HT-29 (cell line): ENCODE data around the gene HSD17B3. TPM values are rescaled to one million over a fixed set of nuclear protein-coding genes. Genes with fewer than 3 reads are reported as not detected.
"Not testable (repeated sequence)": the region's sequence is repeated elsewhere in the genome, so short reads cannot be mapped to it uniquely, and the experiment has no call there.

Experiments
- DNase-seq: peaks from one replicate; pipeline ENCODE4 v3.0.0-alpha.2; 2015; ENCODE audit warnings: low spot score
- total RNA-seq: library from RNA; depleted of rRNA; stranded (reverse); fragments of >200 nt; shearing (Covaris generic); gene quantifications from 2 replicates; pipeline ENCODE4 v1.2.3, GENCODE V29; 2014; rRNA removed

HSD17B3 gene
- not detected in 2 replicates for total RNA-seq

DNA sequence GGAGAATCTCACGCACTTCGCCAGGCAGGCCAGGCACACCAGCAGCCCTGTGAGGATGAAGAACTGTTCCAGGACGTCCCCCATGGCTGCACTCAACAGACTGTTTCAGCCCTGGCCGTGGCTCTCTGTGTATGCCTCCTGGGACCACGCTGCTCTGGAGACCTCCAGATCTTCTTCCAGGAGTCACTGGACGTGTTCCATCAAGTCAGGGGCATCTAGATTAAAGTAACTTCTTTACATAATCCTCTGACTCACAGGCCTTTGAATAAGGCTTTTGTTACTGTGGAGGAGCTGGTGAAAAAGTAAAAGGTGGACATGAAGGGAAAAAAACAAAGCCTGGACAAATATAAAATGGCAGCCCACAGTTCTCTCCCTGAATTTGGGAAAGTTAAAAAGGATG is at the start of gene HSD17B3:
Gene HSD17B3, minus strand, starts transcription at position 156 of the 400 bp plus-strand sequence. Its CDS starts 72 bp downstream, at position 84.
- DNase-seq = no peak

DNA sequence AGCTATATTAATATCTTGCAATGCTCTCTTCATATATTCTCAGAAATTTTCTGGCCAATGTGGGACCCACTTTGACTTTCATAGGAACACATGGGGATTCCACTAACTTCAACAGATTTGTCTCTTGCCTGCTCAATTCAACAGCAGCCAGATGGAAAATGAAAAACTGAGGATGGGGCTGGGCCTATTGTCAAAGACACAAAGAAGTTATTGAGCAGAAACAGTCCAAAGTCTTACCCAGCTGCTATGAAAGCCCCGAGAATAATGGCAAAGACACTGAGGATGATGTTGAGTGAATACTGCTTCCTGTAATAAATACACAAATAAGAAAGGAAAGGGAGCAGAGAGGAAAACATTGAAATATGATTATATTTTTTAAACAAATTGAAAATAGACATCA is 48.9 kb upstream of the HSD17B3 start:
- DNase-seq = no peak

DNA sequence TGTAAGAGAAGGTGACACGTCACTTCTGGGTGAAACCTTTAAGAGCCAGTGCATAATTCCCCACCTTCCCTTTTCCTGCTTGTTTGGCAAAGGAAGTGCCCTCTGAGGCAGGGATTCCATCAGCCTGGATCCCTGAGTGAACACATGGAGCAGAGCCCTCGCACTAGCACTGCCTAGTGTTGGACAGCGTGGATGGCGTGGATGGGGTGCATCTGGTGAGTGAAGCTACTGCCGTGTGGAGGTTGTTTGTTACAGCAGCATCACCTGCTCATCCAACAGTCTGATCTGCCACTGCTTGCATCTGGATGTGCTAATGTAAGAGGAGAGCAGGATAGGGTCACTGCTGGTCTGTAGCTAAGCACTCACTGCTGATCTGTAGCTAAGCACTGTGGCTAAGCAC is 46.3 kb upstream of the HSD17B3 start:
- DNase-seq = no peak

DNA sequence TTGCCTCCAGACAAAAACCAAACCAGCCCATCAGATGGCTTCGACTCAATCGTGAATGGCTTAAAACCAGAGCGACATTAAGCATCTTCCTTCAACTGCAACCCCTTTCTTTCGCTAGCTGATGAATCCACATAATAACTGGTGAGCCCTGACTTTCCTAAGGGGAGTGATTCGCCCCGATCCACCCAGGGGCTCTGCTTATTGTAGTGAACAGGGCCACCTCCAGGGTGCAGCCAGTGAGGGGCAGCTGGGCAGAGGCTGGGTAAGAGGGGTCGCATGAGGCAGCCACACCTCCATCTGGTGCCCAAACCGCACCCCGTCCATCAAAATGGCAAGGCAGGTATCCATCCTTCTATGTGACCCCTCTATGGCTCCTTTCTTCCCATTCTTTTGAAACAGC is 43.6 kb upstream of the HSD17B3 start:
- DNase-seq = no peak

DNA sequence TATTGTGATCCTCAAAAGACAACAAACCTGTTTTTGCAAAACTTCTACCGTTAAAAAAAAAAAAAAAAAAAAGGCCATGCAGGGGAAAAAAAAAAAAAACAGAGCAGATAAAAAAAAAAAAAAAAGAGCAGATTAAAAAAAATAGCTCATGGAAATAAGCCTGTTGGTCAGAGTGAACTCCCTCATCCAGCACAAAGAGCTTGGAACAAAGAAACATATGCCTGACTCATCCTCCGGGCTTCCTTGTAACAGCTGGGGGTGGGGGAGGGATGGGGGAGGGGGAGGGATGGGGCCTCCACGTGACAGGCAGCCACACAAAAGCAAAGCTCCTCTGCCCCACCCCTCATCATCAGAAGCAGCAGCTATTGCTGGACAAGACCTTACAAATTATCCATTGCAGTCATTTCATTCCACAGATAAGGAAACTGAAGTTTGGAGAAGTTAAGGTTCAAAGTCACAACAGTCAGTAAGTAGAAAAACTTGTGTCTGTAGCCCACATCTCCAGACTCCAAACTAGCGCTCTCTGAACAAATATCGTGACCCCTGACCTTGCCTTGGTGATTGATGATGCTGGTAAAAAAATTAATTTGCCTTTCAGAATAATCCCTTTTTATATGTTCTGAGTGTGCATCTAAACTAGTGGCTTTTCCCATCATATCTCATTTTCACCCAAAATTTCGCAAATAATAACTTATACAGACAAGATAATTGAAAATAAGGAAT is 42.6 kb upstream of the HSD17B3 start:
- peak; percentile 52 for DNase-seq

DNA sequence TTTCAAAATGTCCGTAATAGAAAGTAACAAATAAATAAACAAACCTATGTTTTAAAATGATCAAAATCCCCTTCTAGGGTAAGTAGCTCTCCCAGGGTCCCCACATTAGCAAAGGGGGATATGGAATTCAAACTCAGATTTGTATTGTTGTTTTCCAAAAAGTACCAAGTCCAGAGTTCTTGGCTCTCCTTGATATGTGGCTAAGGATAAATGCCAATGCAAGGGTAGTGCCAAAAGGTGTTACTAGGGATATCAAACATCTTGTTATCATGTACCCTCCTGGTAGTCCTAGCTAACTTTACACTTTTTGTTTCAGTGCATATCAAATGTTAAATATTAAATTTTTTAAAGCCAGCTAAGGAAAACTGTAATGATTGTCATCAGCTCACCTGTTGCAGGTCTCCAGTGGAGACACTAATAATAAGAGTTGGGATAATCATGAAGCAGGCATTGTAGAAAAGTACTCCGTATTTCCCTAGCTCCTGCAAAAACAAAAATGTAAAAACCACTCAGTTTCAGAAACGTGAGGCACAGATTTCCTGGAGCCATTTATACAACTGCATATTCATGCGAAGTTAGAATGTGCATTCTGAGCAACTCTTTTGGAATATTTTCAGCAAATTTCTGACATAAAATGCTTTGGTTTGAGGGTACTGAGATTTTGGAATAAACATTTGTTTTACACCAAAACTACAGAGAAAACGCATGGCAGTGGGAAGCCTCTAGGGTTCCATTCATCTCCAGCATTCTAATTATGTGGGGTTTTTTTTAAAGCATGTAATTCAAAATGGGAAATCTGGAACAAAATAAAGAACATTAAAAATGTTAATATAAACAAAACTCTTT is 41.8 kb upstream of the HSD17B3 start:
- no peak for DNase-seq

DNA sequence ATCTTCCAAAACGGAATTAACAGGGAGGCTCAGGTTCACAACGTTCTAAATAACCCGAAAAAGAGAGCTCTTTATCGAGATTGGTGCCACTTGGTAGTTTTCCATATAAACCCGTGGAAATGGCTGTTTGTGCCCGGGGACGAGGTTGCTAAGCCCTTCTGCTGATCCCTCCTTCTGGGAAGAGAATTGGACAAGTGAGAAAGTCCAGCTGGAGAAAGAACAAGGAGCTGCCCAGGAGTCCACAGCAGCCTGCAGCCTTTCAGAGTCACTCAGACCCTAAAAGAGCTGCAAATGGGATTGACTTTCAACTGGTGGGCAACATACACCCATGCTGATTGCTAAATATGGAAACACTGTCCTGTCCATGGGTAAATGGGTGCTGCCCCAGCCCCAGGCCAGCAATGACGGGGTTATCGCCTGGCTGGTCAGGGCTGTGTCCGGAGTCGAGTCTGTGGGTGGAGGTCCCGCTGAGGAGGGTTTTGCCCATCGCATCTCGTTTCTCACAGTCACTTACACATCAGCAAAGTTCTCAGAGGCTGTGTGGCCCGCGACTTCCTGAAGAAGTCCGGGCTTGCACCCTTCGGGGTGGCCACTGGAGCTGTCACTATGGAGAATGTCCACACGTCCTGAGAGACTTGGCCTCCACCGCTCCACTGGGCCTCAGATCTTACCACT is 40.7 kb upstream of the HSD17B3 start:
- no peak for DNase-seq

DNA sequence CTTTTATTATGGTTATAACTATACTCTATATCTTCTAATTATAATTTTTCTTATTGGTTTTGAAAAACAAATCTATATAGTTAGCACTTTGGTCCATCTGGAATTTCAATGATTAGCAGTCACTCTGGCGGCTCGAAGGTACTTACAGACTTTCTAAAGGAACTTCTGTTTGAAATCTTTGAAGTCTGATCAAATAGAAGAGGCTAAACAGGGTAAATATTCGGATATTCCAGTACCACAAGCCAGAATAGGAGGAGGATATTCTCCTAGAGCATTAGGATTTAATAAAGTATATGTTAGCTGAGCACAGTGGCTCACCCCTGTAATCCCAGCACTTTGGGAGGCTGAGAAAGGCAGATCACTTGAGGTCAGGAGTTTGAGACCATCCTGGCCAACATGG is 38.7 kb upstream of the HSD17B3 start:
- DNase-seq = no peak

DNA sequence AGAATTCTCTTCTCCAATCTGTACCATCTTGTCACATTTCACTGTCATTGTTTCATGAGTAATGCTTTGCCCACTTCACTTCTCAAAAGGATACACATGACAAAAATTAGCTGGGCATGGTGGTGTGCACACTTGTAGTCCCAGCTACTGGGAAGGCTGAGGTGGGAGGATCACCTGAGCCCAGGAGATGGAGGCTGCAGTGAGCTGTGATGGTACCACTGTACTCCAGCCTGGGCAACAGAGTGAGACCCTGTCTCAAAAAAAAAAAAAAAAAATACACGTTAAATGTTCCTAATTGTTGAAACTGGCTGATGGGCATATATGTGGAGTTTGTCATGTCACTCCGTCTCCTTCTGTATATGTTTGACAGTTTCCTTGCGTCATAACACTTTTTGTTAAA is 36.3 kb upstream of the HSD17B3 start:
- DNase-seq = no peak

DNA sequence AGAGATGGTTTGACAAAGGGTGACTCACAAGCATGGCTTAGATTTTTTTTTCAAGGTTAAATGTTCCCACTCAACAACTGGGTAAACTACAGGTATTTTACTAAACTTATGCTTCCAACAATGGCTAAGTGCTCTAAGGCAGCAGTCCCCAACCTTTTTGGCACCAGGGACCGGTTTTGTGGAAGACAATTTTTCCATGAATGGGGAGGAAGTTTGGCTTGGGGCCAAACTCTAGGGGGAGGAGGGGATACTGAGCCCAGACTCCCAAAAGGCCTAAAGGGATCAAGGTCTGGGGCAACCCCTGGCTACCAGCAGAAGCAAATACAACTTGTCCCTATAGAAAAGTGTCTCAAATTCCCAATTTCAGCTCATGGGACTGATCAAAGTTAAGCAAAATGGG is 32.0 kb upstream of the HSD17B3 start:
- no peak for DNase-seq

DNA sequence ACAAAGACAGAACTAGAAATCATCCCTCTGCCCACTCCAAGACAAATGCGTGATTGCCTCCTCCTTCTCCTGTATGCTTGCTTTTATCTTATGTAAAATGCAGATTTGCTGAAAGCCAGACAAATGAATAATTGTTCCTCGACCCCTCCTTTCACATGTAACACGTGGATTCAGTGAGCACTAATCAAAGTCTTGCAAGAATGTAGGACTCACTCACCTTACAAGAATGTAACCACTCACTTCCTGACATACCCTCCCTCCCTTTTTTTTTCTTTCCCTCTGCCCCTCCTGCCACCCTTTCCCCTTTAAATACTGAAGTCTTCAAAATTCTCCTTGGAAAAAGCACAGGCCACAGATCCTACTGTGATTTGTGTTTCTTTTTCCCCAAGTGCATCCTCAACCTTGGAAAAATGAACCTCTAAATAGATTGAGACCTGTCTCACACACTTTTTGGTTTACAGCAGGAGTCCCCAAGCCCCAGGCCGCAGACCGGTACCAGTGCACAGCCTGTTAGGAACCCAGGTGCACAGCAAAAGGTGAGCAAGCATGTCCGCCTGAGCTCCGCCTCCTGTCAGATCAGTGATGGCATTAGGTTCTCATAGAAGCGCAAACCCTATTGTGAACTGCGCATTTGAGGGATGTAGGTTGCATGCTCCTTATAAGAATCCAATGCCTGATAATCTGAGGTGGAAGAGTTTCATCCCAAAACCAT is 29.4 kb upstream of the HSD17B3 start:
- no peak for DNase-seq

DNA sequence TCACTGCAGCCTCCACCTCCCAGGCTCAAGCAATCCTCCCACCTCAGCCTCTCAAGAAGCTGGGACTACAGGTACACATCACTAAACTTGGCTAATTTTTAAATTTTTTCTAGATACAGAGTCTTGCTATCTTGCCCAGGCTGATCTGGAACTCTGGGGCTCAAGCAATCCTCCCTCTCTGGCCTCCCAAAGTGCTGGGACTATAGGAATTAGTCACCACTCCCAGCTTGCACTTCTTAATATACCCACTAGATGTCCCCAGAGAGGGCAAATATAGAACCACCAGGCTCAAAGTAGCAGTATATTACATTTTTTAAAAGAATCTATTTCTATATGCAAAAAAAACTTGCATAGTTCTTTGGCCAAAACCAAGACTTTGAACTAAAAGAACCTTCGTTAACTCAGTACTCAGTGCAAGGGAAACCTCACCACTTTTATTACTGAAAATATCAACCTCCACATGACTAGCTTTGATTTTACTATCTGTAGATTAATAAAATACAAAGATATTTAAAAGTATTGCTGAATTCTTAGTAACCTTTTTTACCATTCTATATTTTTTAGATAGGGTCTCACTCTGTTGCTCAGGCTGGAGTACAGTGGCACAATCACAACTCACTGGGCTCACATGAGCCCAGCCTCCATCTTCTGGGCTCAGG is 25.8 kb upstream of the HSD17B3 start:
- peak; percentile 78 for DNase-seq

DNA sequence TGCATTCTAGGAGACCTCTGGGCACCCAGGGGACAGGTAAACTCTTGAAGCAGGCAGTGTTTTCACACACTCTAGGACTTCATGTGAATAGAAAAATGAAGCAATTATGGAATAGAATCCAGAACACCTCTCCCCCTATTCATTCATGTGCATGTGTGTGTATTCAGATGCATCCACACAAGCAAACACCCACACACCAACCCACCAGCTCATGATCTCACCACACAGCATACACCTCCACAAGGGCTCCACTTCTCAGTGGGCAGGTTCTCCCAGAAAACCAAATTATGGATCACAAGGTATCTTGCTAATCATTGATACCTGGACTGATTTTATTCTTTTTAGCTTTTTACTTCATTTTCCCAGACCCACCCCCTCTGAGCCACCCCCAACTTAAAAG is 21.2 kb upstream of the HSD17B3 start:
- DNase-seq = no peak

DNA sequence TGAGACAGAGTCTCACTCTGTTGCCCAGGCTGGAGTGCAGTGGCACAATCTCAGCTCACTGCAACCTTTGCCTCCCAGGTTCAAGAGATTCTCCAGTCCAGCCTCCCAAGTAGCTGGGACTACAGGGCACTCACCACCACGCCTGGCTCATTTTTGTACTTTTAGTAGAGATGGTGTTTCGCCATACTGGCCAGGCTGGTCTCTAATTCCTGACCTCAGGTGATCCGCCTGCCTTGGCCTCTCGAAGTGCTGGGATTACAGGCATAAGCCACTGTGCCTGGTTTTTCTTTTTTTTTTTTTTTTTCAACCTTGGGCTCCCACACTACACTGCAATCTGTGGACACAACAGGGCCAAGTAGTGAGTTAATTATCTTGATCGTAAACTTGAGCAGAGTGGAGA is 20.8 kb upstream of the HSD17B3 start:
- not testable (repeated sequence) for DNase-seq

DNA sequence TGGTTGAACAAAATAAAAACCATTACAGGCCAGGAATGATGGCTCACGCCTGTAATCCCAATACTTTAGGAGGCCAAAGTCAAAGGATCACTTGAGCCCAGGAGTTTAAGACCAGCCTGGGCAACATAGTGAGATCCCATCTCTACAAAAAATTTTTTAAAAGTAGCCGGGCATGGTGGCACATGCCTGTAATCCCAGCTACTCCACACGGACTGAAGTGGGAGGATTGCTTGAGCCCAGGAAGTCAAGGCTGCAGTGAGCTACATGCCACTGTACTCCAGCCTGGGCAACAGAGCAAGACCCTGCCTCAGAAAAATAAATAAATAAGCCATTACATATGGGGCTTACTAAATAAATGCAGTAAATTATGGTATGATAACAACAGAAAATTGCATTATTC is 20.2 kb upstream of the HSD17B3 start:
- DNase-seq = not testable (repeated sequence)

DNA sequence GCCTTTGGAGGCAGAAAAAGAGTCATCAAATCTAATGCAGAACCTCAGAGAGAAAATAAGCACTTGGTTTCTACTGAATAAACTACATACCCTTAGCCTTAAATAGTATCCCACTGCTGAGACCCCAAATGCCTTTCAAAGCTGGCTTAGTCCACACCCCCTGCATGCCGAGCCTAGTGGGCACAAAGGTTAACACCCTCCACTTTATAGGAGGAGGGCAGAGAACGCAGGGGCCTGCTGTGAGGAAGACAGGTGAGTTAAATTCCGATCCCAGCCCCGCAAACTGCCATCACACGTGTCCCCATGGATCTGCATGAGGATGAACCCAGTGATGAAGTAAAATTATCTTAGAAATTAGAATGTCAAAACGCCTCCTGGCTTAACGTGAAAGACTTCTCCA is 19.5 kb upstream of the HSD17B3 start:
- no peak for DNase-seq

DNA sequence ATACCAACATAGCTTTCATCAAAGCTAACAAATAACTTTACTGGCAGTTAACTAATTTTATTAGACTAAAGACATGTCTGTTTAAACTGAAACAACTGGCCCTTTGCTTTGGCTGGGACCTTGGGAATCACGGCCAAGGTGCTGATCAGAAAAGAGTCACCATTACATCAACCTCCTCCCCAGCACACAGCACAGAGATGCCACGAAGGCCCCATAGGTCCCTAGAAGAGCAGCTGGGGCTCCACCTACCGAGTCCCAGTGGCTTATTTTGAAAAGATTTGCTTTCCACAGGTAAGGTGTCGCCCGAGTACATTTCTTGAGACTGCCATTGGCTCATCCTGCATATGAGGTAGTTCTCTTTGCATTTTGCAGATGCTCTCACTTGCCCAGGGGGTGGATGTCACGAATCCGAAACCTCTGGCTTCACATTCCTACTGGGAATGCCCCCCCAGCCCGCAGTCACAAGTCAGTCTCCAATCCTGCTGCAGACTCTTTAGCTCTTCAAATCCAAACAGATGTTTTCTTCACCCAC is 18.8 kb upstream of the HSD17B3 start:
- no peak for DNase-seq

DNA sequence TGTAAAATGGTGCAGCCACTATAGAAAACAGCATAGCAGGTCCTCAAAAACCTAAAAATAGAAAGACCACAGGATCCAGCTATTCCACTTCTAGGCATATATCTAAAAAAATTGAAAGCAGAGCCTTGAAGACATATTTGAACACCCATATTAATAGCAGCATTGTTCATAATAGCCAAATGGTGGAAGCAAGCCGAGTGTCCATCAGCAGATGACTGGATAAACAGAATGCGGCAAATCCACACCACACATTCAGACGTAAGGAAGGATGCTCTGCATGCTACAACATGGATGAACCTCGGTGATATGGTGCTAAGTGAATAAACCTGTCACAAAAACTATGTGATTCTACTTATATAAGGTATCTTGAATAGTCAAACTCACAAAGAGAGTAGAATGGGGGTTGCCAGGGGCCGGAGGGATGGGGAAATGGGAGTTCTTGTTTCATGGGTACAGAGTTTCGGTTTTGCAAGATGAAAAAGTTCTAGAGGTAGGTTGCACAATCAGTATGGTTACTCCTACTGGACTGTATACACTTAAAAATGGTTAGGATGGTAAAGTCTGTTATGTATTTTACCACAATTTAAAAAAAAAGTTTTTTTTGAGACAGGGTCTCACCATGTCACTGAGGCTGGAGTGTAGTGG is 17.1 kb upstream of the HSD17B3 start:
- no peak for DNase-seq

DNA sequence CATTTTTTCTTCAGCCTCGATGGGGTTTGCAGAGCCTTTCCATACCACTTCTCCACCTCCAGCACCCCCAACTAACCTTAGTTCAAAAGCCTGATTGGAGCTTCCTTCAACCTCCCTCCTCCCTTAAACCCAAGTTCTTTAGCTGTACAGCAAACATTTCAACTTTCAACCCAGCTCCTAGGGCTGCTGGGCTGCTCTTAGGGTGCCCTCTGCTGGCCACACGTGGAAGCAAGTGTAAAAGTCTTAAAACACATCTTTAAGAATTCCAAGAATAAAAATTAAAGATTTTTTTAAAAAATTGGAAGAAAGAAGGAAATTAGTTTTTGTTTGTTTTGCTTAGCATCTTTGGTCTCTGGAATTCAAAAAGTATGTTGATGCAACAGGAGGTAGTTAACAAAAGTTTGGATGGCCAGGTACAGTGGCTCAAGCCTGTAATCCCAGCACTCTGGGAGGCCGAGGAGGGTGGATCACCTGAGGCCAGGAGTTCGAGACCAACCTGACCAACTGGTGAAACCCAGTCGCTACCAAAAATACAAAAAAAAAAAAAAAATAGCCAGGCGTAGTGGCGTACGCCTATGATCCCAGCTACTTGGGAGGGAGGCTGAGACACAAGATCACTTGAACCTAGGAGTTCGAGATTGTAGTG is 15.5 kb upstream of the HSD17B3 start:
- DNase-seq = peak; percentile 63

DNA sequence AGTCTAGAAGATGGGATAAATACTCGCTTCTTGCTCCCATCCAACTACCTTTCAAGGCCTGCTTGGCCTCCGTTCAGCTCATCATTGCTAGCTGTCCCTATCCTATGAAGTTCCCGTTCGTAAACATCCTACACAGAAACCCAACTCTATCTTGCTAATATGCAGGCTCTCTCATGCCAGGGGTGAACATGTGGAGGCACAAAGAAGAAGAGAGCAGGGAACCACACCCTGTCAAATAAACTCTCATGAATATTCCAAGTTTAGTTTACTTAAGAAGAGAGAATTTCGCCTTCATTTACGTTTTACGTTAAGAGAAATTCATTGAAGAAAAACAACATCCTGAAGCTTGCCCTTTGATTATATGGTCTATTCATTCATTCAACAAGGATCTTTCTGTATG is 7.9 kb upstream of the HSD17B3 start:
- DNase-seq = no peak
